ENCODE results near the gene BRINP2.

BRINP2 gene

DNA sequence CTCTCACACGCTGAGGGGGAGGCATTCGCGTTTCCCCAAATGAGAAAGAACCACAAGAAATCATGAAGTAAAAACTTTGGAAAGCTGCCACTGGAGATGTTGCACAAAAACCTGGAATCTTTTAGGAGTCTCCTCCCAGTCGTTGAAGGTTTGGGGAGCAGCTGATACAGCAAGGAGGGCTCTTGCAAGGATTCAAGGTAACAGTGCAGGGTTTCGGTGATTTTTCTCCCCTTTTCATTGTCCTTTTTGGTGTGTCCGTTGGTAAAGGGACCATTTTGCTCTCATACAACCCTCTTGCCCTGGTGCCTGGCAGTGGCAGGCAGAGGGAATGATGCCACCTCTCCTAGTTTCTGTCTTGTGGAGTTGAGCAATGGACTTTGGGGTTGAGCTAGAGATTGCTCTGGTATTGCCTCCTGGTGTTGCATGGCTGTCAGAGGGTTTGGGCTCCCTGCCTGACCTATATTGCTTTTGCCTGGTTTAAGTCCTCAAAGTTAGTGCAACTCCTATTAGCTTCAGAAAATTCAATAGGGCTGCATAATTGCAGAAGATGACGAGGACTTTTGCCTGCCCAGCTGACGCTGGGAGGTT lies 872 bp downstream of the BRINP2 start:
- DNase-seq: no peak

DNA sequence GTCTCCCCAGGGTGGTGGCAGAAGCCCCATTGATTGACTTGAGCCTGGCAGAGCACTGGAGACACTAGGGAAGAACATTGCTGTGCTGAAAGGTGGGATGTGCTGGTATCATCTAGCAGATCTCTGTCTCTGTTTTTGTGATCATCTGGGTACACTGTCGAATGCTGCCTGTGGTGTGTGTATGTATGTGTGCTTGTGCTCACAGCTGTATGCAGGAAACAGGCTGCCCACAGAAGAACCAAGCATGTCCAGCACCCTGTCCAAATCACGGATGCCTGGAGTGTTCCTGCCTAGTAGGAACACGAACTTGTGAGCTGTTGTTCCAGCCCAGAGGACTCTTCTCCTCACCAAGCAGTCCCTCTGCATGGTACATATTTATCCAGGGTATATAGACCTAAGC lies 1.5 kb downstream of the BRINP2 start:
- DNase-seq: no peak

DNA sequence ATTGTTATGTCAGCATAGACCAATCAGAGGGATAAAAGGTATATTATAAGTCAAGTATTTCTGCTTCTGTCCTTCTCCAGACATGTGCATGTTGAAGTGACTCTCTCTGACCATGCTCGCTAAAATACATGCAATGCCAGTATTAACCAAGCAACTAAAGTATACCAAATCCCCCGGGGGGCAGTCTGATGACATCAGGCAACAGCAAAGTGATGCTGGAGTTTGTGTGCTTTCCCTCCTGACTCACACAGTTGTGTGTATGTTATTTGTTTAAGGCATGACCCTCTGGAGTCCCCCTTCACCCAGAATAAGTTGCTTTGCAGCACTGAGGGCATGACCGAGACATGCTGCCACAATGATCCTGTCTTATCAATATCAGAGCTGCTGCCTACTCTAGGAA lies 2.1 kb downstream of the BRINP2 start:
- no peak for DNase-seq

DNA sequence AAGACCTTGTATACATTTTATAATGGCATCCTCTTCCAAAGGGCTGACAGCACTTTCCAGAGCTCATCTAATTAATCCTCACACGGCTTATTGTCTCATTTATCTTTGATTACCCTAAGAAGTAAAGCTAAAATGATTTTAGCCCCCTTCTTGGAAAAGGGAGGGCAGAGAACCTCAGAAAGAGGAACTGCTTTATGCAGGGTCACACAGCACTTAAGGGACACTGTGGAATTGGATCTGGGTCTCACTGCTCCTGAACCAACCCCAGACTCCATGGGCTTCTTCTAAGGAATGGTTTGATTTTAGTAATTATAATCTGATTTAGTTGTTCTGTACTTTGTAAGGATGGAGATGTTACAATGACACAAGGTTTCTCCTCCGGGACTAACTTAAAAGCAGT lies 3.2 kb downstream of the BRINP2 start:
- no peak for DNase-seq

DNA sequence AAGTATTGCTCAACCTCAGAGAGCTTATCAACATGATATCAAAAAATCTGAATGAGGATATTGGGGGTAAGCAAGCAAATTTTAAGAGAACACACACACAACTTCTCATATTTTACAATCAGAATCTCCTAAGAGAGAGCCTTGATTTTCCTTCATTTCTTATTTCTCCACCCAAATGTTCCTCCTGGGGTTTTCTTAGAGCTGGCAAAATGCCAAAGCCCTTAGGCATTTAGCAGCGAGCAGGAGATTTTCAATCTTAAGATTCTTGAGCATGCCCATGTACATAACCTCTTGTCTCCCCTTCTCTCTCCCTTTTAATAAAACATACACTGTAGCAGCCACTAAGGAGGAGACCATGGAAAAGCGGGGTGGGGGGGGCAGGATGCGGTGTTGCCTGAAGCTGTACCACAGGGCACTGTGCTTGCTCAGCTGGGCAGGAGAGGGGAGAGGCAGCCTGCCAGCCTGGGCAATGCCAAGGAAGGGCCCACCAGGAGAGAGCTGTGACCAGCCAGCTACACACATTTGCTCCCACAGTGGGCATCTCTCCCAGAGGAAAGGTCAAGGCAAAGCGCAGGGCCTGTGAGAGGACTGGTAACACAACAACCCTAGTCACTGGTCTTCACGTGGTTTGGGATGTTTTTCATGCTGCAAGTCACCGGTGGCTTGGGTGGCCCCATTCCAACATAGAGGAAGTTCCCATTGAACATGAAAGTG lies 4.3 kb downstream of the BRINP2 start:
- no peak for DNase-seq

DNA sequence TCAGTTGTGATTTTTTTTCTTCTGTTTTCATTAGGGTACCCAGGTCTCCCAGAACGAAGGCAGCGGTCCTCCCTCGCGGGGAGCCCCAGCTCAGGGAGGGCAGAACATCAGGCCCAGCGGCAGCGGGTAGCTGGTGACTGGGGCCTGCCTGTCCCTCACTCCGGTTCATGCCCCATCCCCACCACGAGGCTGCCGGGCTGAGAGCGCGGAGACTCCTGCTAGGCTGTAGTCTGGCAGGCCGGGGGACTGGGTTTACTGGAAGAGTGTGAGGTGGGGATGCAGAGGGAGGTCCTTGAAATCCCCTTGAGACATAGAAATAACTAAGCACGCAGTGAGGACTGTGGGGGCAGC lies 10.5 kb downstream of the BRINP2 start:
- no peak for DNase-seq

DNA sequence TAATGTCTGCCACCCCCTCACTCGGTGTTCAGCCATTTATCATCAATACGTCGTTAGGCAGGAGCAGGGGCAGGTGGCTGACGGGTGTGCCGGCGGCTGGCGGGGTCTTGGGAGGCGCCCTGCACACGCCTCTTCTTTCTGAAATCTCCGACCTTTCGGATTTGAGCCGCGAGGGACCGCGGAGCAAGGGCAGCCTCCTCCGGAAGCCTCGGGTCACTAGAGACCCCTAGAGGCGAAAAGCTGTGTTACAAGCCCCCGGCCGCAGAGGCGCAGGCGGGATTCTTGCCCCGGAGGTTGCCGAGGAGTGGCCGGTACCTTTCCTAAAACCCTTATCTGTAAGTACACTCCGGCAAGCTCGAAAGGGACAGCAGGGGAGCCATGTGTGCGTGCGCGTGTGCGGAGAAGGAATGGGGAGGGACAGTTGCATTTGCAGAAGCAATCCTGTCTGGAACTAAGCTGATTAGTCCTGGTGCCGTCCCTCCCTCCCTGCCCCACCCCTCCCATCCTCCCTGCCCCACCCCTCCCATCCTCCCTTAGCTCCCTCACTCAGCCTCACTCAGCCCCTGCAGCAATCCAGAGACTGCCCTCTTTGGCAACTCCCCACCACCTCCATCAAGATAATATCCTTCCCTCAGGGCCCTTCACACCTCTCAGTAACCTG lies 11.0 kb downstream of the BRINP2 start:
- DNase-seq: peak in 1 of 2 experiments; percentile 24

DNA sequence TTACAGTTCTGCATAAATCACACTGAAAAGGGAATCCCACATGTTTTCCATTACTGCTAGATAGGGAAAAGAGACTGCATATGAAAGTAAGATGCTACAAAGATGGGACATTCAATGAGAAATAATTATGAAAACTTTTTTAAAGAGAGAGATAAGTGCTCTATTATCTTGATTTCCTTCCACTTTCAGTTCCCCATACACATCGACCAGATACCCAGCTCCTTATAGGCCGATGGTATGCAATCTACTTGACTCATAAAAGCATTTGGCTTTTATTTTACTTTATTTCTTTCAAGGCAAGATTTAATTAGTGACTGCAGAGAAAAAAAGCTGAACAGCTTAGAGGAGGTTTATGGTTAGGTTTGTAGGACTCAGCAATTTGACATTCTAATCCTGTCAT lies 13.1 kb downstream of the BRINP2 start:
- no peak for DNase-seq

DNA sequence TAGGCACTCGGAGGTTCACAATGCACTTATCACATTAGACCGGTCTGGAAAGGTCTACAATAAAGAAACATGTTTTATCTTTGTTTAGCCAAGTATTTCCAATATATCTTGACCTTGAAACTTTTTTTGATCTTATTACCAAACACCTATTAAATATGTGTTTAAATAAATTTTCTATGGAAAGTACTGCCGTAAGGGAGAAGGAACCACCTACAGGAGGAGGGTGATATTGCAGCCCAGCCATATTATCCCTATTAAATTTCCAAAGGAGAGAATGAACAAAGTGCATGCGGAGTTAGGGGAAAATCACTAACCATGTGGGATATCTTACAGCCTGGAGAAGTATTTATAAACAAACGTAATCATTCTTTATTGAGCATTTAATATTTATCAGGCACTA lies 14.5 kb downstream of the BRINP2 start:
- no peak for DNase-seq

DNA sequence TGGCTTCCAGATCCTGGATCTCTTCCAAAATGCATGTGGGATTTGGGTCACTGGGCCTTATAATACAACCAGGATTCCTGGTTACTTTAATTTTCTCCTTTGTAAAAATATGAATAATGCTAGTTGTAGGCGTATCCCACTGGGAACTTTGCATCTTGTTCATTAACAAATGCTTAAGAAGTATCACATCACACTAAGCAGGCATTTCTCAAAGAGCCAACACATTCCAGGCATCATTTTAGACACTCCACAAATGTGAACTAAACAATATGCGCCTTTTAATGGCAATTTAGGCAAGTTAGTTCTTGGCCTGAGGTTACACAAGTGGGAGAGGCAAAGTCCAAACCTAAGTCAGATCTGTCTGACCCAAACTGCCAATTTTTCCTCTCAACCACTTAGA lies 15.9 kb downstream of the BRINP2 start:
- DNase-seq: no peak

DNA sequence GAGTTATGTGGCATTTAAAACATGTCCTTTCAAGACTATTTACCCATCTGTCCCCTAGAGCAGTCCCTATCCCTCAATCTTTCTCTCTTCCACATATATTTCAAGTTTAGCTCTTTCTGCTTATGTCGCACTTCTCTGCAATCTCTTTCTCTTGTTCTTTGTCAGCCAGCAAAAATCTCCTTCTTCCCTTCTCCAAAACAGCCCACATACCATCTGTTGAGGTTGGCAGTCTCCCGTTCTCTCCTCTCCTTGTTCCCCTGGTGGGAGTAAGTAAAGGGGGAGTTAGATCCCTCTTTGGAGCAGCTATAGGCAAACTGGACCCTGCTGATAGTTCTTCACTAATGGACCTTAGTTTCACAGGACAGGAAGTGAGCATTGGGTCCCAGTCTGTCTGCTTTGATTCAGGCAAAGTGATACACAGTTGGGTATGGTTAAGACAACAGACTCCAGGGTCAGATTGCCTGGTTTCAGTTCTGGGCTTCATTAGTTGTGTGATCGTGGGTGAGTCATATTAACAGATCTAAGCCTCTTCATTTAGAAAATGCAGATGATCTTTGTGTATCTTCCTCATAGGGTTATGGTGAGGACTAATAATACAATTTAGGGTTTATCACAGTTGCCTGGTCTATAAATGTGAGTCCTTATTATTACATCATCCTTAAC lies 19.7 kb downstream of the BRINP2 start:
- no peak for DNase-seq

DNA sequence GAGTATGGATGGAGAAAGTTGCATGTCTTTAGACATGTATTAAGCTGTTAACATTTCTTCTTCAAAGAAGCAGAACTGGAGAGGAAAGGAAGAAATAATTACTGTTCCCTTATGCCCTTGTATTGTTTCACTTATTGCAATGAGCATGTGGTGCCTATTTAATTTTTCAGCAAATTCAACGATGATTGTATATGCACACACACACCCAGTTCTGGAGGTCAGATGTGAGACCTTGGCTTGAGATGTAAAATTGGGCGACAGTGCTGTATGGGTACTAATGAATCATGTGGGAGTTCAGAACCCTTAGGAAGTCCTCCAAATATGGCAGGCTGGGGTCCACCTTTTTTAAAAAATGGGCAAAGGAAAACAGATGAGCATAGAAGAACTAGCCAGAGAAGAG lies 27.5 kb downstream of the BRINP2 start:
- DNase-seq: no peak

DNA sequence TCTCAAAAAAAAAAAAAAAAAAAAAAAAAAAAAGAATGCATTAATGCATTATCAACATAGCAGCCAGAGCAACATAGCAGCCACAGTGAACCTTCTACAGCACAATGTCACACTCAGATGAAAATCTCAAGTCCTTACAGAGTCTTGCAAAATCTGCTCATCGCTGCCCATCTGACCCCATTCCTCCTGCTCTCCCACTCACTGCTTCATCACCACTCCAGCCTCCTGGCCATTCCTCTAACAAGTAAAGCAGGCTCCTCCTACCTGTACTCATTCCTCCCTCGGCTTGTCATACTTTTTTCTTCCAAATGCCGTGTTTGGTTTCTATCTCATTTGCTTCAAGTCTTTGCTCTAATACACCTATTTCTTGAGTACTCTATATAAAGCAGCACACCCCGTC lies 29.5 kb downstream of the BRINP2 start:
- DNase-seq: no peak

DNA sequence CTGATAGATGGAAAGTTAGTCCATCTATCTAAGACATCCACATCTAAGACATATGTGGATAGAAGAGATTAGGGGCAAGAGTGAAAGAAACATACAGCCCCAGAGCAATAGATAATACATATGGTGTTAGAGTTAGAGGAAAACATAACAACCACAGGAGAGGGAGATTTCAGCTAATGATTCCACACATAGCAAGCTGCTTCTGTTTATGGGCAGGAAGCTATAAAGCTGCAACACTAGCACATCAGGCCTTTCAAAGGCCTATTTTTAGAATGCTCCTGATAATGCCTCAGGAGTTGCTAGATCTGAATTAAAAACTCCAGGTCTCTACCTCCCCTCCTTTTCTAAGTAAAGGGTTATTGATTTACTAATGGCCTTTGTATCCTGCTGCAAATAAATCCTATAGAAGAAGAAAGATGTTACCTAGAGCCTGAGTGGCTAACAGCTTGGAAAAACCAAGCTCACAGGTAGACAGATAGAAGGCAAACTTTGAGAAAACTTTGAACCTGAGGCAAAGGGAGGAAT lies 36.1 kb downstream of the BRINP2 start:
- no peak for DNase-seq

DNA sequence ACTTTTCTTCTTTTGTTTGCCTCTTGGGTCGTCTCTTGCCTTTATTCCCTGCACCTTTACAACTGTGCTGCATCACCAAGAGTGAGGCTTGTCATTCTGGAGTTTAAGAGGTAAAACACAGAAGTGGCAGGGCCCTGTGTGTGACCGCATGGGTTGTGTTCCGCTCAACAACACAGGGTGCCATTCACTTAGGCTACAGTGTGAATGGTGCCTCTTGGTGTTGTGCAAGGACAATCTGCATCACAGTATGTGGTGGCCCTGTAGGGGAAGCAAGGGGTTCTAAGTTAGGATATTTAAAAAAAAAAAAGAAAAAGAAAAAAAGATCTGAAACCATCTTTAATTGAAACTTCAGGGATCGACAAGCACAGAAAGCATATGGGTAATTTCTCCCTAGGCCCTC lies 38.2 kb downstream of the BRINP2 start:
- no peak for DNase-seq

DNA sequence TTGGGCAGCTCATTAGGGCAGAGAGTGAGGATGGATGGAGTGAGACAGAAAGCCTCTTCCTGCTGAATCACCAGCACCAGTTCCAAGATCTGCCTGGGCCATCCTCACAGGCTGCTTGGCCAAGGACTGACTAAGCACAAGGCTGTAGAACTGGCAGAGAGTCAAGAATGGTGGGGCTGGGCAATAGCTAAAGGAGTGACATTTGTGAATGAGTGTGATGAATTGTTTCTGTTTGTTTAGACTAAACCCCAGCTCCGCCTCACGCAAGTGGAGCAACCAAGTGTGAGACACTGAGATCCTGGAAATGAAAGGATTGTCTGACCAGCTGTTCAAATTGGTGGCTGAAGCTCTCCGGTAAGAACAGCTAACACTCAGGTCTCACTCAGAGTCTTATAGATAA lies 38.6 kb downstream of the BRINP2 start:
- DNase-seq: no peak

DNA sequence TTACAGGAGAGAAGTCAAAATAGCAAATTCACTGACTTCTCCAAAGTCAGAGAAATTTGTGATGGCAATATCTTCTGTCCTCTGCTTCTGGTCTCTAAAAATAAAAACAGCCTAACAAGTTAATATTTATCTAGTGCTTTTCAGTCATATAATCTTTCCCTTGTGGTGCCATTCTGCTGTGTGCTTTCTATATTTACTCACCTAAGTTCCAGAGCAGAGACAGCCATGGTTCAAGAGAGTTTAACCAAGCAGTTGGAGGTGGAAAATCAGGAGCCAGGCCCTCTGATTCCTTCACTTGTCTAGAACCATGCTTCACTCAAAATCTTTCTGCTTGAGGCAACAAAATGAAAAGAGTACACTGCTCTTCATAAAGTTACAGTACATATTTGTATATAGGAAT lies 39.3 kb downstream of the BRINP2 start:
- no peak for DNase-seq

DNA sequence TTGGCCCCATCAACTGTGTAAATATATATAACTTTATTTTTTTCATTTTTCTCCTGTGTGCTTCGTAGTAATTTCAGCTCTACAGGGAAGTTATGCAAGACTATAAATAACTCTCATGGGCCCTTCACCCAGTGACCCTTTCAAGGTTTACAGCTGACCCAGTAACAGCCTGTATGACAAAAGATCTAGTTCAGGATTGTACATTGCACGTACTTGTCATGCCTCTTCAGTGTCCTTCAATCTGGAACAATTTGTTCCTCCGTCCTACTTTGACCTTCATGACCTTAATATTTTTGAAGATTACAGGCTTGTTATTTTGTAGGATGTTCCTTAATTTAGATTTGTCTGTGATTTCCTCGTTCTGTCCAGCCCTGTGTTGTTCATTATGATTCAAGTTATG lies 40.5 kb downstream of the BRINP2 start:
- no peak for DNase-seq

DNA sequence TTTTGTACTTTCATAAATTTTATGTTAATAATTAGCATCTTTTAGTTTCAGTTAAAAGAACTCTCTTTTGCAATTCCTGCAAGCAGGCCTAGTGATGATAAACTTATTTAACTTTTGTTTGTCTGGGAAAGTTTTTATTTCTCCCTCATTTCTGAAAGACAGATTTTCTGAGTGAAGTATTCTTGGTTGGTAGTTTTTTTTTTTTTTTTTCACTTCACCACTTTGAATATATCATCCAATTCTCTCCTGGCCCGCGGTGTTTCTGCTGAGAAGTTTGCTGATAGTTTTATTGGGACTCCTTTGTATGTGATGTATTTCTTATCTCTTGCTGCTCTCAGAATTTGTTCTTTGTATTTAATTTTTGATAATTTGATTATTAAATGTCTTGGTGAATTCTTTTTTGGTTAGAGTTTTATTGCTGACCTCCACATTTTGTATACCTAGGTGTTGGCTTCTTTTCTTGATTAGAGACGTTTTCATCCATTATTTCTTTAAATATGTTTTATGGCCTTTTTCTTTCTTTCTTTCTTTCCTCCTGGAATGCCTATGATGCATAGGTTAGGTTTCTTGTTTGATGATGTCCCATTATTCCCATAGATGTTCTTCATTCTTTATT lies 45.9 kb downstream of the BRINP2 start:
- DNase-seq: no peak

DNA sequence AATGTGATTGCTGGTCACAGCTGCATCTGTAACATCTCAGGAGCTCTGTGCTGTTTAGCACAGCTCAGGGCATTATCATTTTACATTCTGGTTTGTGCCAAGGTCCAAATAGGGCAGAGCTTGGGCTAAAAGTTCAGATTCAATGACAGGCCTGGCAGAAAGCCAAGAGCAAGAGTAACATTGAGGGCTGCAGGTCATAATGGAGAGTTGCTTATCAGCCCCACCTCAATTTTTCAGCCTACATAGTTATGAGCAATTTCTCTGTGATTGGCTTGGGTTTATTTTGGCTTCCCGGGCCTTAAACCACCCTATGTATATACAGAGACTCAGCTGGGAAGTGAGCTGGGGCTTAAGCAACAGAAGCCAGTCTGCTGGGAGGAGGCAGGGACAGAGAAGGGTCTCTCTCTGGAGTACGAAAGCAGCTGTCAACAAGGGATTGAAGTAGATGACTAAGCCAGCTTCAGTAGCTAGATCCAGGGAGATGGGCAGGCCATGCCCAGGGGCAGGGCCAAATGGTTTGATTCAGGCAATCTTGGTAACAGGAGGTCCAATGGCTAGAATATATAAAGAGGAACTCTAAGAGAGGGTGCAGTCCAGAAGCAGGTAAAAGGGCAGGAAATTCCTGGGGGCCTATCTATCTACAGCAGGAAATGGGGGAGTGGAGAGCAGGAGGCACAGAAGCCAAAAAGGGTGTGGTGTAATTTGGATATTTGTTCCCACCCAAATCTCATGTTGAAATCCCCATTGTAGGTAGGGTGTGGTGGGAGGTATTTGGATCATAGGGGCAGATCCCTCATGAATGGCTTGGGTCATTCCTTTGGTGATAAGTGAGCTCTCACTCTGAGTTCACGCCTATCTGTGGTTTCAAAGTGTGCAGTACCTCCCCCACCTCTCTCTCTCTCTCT lies 49.0 kb downstream of the BRINP2 start:
- DNase-seq: no peak

DNA sequence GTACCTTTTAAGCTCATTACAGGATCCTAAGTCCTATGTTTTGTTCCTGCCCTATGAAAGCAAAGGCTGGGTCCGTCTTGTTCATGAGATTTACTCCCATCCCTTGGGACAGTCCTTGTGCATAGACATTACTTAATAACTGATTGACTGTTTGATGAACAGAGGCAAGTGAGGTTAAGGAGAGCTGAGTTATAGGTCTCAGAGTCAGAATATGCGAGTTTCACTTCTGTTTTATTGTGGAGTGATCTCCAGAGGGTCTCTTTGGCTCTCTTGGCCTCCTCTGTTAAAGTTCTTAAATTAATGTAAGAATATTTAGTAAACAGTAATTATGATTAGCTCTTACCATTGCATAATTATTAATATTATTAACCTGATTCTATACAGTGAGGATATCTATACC lies 52.6 kb downstream of the BRINP2 start:
- no peak for DNase-seq

DNA sequence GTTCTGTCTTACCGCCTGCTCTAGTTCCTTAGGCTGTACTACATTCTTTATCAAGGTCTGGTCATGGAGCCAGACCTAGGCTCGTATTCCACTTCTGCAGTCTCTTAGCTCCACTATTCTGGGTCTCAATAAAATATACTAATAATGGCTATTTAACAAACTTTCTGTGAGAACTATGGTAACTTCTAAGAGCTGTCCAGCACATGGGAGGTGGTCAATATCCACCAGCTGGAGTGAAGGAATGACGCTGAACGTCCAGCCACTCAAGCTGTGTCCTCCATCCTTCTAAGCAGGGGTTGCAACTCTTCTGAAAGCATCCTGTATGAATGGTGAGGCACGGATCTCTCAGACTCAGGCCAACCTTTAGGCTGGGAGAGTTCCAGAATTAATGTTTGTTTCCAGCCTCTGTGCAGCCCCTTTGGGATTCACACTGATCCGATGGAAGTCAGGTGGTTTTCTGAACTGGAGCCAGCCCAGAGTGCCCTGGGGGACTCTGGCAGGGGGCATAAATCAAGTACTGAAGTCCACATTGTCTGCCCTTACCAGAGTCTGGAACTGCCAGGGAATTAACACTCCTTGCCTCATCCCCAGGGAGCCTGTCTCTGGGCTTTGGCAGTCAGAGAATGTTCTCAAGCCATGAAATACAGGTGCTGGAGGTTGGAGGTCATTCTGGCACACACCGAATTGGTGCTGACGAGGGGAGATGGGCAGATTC lies 57.4 kb downstream of the BRINP2 start:
- DNase-seq: no peak
